NT2/D1 (cell line): ENCODE results near the gene FCER1G.

ENCODE experiments used
- SUZ12 ChIP-seq: IDR thresholded peaks from 2 replicates; pipeline ENCODE4 v1.6.1; 2011; ENCODE audit not compliant: insufficient read length, insufficient read depth; ENCODE audit errors: extremely low read depth
- YY1 ChIP-seq: IDR thresholded peaks from 2 replicates; pipeline ENCODE4 v1.6.1; 2011; ENCODE audit not compliant: insufficient read length, insufficient read depth
- ZNF274 ChIP-seq: IDR thresholded peaks from 2 replicates; pipeline ENCODE4 v1.6.1; 2011; ENCODE audit warnings: mild to moderate bottlenecking, low read depth, low read length

- TF ChIP-seq ZNF274 (no peak), YY1 (no peak), SUZ12 (no peak)
Measured at GRCh38 chr1:161266202-161266601, 51.1 kb downstream of the FCER1G start.
